ENCODE data around the gene GOLT1A.
"Not testable (repeated sequence)": the region's sequence is repeated elsewhere in the genome, so short reads cannot be mapped to it uniquely, and the experiment has no call there.

- TF ChIP-seq, protein P1, sequence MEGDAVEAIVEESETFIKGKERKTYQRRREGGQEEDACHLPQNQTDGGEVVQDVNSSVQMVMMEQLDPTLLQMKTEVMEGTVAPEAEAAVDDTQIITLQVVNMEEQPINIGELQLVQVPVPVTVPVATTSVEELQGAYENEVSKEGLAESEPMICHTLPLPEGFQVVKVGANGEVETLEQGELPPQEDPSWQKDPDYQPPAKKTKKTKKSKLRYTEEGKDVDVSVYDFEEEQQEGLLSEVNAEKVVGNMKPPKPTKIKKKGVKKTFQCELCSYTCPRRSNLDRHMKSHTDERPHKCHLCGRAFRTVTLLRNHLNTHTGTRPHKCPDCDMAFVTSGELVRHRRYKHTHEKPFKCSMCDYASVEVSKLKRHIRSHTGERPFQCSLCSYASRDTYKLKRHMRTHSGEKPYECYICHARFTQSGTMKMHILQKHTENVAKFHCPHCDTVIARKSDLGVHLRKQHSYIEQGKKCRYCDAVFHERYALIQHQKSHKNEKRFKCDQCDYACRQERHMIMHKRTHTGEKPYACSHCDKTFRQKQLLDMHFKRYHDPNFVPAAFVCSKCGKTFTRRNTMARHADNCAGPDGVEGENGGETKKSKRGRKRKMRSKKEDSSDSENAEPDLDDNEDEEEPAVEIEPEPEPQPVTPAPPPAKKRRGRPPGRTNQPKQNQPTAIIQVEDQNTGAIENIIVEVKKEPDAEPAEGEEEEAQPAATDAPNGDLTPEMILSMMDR (IDR thresholded peaks at IDR 0.05), result not testable (repeated sequence)
- TF ChIP-seq POLR2A (IDR thresholded peaks at IDR 0.05), result not testable (repeated sequence)
Observed at GRCh38 chr1:204239401-204239800, 25.6 kb upstream of the GOLT1A start.
